GM12891 (cell line): ENCODE data around the gene CD81.

Experiments
- POLR2A ChIP-seq: IDR thresholded peaks from 2 replicates; pipeline ENCODE4 v1.6.1; 2011; ENCODE audit warnings: low read depth, low read length, control low read depth
- POLR2AphosphoS5 ChIP-seq: IDR thresholded peaks from 2 replicates; pipeline ENCODE4 v1.6.1; 2011; ENCODE audit warnings: low read depth, low read length, control low read depth
- TAF1 ChIP-seq: IDR thresholded peaks from 2 replicates; pipeline ENCODE4 v1.6.1; 2011; ENCODE audit warnings: low read depth, low read length, control low read depth

DNA sequence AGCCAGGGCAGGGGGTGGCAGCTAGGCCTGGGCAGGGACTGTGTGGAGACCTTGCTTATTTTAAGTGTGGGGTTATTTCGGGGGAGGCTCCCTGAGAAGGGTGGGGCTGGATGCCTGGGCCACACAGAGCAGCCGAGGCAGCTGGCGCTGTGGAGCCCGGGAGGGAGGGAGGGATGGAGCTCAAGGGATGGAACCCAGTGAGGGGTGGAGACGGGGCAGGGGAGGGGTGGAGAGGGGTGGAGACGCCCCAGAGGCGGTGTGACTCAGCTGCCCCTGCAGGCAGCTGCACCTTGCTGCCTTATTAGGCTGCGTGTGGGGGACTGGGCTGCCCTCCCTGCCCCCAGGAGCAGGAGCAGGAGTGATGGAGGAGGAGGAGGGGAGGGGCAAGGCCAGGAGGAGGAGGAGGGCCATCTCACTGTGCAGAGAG is 13.6 kb downstream of the CD81 start:
- TF ChIP-seq POLR2A (0 out of 2 replicates have a peak, but pooled peaks have one; percentile 1), POLR2AphosphoS5 (no peak), TAF1 (no peak)
